GM12872 (cell line): ENCODE results near the gene UNC5CL.

ENCODE experiments used
- CTCF ChIP-seq: IDR thresholded peaks from 3 replicates; pipeline ENCODE4 v1.5.1; 2011; ENCODE audit warnings: low read depth, mild to moderate bottlenecking, low read length, moderate library complexity; ENCODE audit not compliant: insufficient read depth

The UNC5CL gene

GRCh38 chr6:41027241-41027640 lies 11.8 kb downstream of the UNC5CL start:
- TF ChIP-seq CTCF, result 0 out of 3 replicates have a peak, but pooled peaks have one; percentile 3

- TF ChIP-seq CTCF, result no peak
Measured at GRCh38 chr6:41025966-41026530, 13.0 kb downstream of the UNC5CL start.

- TF ChIP-seq CTCF, result no peak
Measured at GRCh38 chr6:41023114-41023513, 15.9 kb downstream of the UNC5CL start.

- TF ChIP-seq CTCF, result no peak
Measured at GRCh38 chr6:41022294-41022693, 16.7 kb downstream of the UNC5CL start.

- TF ChIP-seq CTCF, result no peak
Measured at GRCh38 chr6:41021832-41022231, 17.2 kb downstream of the UNC5CL start.

- TF ChIP-seq CTCF, result no peak
Measured at GRCh38 chr6:41017663-41018062, 21.4 kb downstream of the UNC5CL start.

- no peak for TF ChIP-seq CTCF
Measured at GRCh38 chr6:41014780-41015179, 24.2 kb downstream of the UNC5CL start.
